ENCODE measurements around the gene DCN. TPM values are rescaled to one million over a fixed set of nuclear protein-coding genes. Genes with fewer than 3 reads are reported as not detected.
"Not testable (repeated sequence)": the region's sequence is repeated elsewhere in the genome, so short reads cannot be mapped to it uniquely, and the experiment has no call there.

Gene DCN
- total RNA-seq, 1 donor from 2014 or later = 843 TPM

DNA sequence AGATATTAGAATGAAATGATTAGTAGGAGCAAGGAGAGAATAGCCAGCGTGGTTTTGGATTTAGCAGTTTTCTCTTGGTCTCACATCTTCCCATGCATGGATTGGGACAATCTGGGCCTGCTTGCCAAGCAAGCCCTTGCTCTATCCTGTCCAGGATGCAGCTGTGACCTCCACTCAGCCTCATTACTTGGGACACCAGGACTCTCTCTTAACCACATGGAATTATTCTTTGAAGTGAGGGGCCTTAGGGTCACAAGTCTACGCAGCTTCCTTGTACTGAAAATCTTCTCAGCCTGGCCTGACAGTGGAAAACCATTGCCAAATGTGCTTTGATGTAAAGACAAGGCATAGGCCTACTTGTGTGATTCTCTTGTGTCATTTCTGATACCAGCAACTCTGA lies 28.0 kb upstream of the DCN start:
- Histone ChIP-seq H3K4me3 (no peak overlapping the region), H3K27me3 (ENCODE audit: low read depth) (no peaks in the 10 kb centered on the region), H3K27ac (no peak overlapping the region), H3K36me3 (no peaks in the 10 kb centered on the region), H3K9me3 (no peaks in the 10 kb centered on the region), H3K4me1 (no peaks in the 10 kb centered on the region)
- ATAC-seq (no peak), DNase-seq (no peak)
- TF ChIP-seq, protein P1, sequence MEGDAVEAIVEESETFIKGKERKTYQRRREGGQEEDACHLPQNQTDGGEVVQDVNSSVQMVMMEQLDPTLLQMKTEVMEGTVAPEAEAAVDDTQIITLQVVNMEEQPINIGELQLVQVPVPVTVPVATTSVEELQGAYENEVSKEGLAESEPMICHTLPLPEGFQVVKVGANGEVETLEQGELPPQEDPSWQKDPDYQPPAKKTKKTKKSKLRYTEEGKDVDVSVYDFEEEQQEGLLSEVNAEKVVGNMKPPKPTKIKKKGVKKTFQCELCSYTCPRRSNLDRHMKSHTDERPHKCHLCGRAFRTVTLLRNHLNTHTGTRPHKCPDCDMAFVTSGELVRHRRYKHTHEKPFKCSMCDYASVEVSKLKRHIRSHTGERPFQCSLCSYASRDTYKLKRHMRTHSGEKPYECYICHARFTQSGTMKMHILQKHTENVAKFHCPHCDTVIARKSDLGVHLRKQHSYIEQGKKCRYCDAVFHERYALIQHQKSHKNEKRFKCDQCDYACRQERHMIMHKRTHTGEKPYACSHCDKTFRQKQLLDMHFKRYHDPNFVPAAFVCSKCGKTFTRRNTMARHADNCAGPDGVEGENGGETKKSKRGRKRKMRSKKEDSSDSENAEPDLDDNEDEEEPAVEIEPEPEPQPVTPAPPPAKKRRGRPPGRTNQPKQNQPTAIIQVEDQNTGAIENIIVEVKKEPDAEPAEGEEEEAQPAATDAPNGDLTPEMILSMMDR (IDR thresholded peaks at IDR 0.05) = no peak
- intact Hi-C loops (cut with DNase I) = no loop called here

DNA sequence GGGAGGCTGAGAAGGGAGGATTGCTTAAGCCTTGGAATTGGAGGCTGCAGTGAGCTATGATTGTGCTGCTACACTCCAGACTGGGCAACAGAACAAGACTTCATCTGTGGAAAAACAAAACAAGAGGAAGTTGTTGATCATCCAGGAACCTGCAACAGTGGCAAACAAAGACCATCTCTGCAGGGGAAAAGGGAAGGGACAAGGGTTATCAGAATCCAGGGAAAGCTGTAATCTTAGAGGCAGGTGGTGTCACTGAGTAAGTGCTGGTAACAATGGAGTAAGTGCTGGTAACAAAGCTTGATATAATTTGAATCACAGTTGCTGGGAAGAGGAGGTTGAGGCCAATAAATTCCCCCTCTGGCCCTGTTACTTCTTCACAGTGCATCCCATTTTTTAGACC lies 27.5 kb upstream of the DCN start:
- intact Hi-C loops (cut with DNase I) = no loop called here
- no peak for ATAC-seq
- no peak overlapping the region for H3K4me3 ChIP-seq
- no peaks in the 10 kb centered on the region for H3K36me3 ChIP-seq
- H3K9me3 ChIP-seq = no peaks in the 10 kb centered on the region
- H3K27me3 ChIP-seq (ENCODE audit: low read depth) = no peaks in the 10 kb centered on the region
- TF ChIP-seq, protein P1 (IDR thresholded peaks at IDR 0.05) = no peak
- no peak overlapping the region for H3K27ac ChIP-seq
- DNase-seq = no peak
- no peaks in the 10 kb centered on the region for H3K4me1 ChIP-seq

DNA sequence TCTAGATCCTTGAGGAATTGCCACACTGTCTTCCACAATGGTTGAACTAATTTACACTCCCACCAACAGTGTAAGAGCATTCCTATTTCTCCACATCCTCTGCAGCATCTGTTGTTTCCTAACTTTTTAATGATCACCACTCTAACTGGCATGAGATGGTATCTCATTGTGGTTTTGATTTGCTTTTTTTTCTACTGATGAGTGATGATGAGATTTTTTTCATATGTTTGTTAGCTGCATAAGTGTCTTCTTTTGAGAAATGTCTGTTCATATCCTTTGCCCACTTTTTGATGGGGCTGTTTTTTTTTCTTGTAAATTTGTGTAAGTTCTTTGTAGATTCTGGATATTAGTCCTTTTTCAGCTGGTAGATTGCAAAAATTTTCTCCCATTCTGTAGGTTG lies 24.7 kb upstream of the DCN start:
- not testable (repeated sequence) for H3K4me1 ChIP-seq, ATAC-seq

DNA sequence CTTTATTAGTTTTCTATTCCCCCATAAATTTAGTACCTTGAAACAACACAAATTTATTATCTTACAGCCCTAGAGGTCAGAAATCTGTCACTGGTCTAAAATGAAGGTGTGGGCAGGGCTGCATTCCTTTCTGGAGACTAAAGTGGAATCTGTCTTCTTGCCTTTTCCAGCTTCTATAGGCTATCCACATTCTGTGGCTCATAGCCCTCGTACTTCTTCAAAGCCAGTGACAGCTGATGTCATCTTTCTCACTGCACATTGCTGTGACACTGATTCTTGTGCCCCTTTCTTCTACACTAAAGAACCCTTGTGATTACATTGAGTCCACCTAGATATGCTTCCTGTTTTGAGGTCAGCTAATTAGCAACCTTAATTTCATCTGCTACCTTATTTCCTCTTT lies 23.2 kb upstream of the DCN start:
- H3K36me3 ChIP-seq = no peaks in the 10 kb centered on the region
- ATAC-seq (peak in 1 of 2 donors; percentile 33), DNase-seq (no peak)
- H3K27me3 ChIP-seq (ENCODE audit: low read depth) = no peaks in the 10 kb centered on the region
- H3K4me3 ChIP-seq = no peak overlapping the region
- intact Hi-C loops (cut with DNase I) = no loop called here
- no peaks in the 10 kb centered on the region for H3K4me1 ChIP-seq
- H3K9me3 ChIP-seq = no peaks in the 10 kb centered on the region
- TF ChIP-seq, protein P1 (IDR thresholded peaks at IDR 0.05) = no peak
- H3K27ac ChIP-seq = no peak overlapping the region

More for the DNA sequence above, 24.7 kb upstream of the DCN start:
- intact Hi-C loops (cut with DNase I); H3K27me3 ChIP-seq (ENCODE audit: low read depth); H3K9me3 ChIP-seq; H3K27ac ChIP-seq; DNase-seq; H3K36me3 ChIP-seq; H3K4me3 ChIP-seq: not testable (repeated sequence)

DNA sequence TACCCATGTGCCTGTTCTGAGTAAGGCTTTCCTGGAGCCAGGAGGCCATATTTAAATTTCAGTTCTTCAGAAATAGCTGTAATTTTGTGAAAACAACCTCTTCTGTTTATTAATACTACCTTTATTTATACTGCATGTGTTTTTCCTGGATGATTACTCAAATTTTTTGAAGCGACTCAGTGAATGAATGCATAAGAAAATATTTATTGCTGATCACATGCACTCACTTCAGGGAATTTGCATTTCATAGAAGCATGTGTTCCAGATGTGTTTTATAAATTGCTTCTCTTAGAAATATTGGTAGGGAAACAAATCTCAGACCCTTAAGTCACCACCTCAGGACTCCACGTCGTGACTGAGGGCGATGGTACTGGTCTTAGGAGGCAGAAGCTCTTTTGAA lies 21.8 kb upstream of the DCN start:
- TF ChIP-seq, protein P1 (IDR thresholded peaks at IDR 0.05) = no peak
- no peak for DNase-seq
- intact Hi-C loops (cut with DNase I) = no loop called here
- Histone ChIP-seq H3K27ac (no peak overlapping the region), H3K4me3 (no peak overlapping the region), H3K9me3 (no peaks in the 10 kb centered on the region), H3K4me1 (no peaks in the 10 kb centered on the region), H3K36me3 (no peaks in the 10 kb centered on the region), H3K27me3 (ENCODE audit: low read depth) (no peaks in the 10 kb centered on the region)
- no peak for ATAC-seq

DNA sequence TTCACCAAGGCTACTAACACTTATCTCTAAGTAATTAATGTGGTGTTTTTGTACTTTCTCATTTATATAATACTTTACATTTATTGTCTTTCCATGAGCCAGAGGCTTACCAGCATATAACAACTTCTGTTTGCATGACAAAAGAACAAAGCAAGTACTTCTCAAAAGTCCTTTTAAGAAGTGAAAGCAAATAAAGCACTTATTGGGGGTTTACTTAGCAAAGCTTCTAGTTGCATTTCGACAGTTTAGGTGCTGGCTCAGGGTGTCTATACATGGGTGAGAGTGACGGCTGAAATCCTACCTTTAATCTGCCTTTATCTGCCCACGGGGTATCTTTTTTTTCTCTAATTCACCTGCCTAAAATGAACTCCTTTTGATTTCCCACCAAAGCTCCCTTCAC lies 21.0 kb upstream of the DCN start:
- no peak overlapping the region for H3K4me3 ChIP-seq
- no peaks in the 10 kb centered on the region for H3K4me1 ChIP-seq
- TF ChIP-seq, protein P1 (IDR thresholded peaks at IDR 0.05) = no peak
- H3K36me3 ChIP-seq = no peaks in the 10 kb centered on the region
- H3K27ac ChIP-seq = no peak overlapping the region
- no peak for DNase-seq
- intact Hi-C loops (cut with DNase I) = no loop called here
- peak; percentile 59 to 92 for ATAC-seq
- H3K27me3 ChIP-seq (ENCODE audit: low read depth) = no peaks in the 10 kb centered on the region
- H3K9me3 ChIP-seq = no peaks in the 10 kb centered on the region
